Airway epithelial cell (primary cell): Measurements from ENCODE around the gene KBTBD12. TPM values are rescaled to one million over a fixed set of nuclear protein-coding genes. Genes with fewer than 3 reads are reported as not detected.

Experiments used
- total RNA-seq: library from RNA; depleted of rRNA; stranded (reverse); fragments of >200 nt; gene quantifications from 2 replicates; pipeline ENCODE4 v1.2.3, GENCODE V29; 2015

KBTBD12 gene
- not detected in 2 replicates for total RNA-seq

GRCh38 chr3:127915115-127915936 is at the start of gene KBTBD12:
TSS of gene KBTBD12 (plus strand) at chr3:127915232. CDS start at chr3:127923062, 7,830 bp downstream.

Other genes starting within 250 kb of the KBTBD12 start
- gene ABTB1, start 242.3 kb upstream of the KBTBD12 start, total RNA-seq, result 3.9 and 4.3 TPM in 2 replicates
- gene MGLL, start 92.7 kb upstream of the KBTBD12 start, total RNA-seq, result 39.0 and 44.1 TPM in 2 replicates
- gene SEC61A1, start 137.2 kb downstream of the KBTBD12 start, total RNA-seq, result 138 and 179 TPM in 2 replicates
- 93.7 and 109 TPM in 2 replicates for gene RUVBL1, start 208.6 kb downstream of the KBTBD12 start, total RNA-seq
- 13.3 and 15.6 TPM in 2 replicates for gene EEFSEC, start 238.2 kb downstream of the KBTBD12 start, total RNA-seq